ENCODE measurements around the gene SULF2.

DNA sequence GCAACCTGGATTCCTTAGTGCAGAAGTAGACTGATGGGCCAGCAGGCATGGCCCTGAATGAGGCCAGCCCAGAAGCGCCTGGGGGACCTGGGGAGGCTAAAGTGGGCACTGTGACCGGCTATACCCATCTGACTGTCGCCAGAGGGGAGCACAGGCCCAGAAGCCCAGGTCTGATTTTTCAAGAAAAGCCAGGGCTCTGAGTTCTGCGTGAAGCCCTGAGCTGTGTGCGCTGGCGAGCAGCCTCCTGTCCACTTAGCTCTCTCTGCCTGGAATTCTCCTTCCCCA, 111.7 kb downstream of the SULF2 start:
- TF ChIP-seq, protein P1, sequence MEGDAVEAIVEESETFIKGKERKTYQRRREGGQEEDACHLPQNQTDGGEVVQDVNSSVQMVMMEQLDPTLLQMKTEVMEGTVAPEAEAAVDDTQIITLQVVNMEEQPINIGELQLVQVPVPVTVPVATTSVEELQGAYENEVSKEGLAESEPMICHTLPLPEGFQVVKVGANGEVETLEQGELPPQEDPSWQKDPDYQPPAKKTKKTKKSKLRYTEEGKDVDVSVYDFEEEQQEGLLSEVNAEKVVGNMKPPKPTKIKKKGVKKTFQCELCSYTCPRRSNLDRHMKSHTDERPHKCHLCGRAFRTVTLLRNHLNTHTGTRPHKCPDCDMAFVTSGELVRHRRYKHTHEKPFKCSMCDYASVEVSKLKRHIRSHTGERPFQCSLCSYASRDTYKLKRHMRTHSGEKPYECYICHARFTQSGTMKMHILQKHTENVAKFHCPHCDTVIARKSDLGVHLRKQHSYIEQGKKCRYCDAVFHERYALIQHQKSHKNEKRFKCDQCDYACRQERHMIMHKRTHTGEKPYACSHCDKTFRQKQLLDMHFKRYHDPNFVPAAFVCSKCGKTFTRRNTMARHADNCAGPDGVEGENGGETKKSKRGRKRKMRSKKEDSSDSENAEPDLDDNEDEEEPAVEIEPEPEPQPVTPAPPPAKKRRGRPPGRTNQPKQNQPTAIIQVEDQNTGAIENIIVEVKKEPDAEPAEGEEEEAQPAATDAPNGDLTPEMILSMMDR (conservative IDR thresholded peaks at IDR 0.05) = no peak
- TF ChIP-seq ZFX (IDR thresholded peaks at IDR 0.05) = no peak
